GM06990 (cell line): ENCODE results near the gene CCBE1.

ENCODE experiments used
- DNase-seq: peaks from one replicate; pipeline ENCODE4 v3.0.0-alpha.2; 2011; ENCODE audit not compliant: insufficient read length; ENCODE audit errors: extremely low read depth
- H3K27me3 ChIP-seq: replicated peaks from 2 replicates; pipeline ENCODE4 v1.6.0; 2011; ENCODE audit warnings: low read length; ENCODE audit not compliant: control insufficient read depth, insufficient read depth
- H3K36me3 ChIP-seq: 2 replicates; pipeline ENCODE4 v1.5.1; 2011; ENCODE audit warnings: low read length; ENCODE audit not compliant: control insufficient read depth, insufficient read depth
- H3K4me3 ChIP-seq: replicated peaks from 2 replicates; pipeline ENCODE4 v1.5.1; 2011; ENCODE audit warnings: low read depth, mild to moderate bottlenecking, control low read depth, low read length
- CTCF ChIP-seq: IDR thresholded peaks from 2 replicates; pipeline ENCODE4 v1.5.1; 2011; ENCODE audit warnings: low read length, control low read depth, mild to moderate bottlenecking, inconsistent platforms; ENCODE audit not compliant: insufficient read depth, poor library complexity, severe bottlenecking

CCBE1 gene

GRCh38 chr18:59646963-59647307 is 50.3 kb downstream of the CCBE1 start:
- peaks cover 1% of the 10 kb centered on the region for H3K27me3 ChIP-seq
- H3K36me3 ChIP-seq: no peaks in the 10 kb centered on the region
- no peak for DNase-seq
- TF ChIP-seq CTCF: no peak
- no peak overlapping the region for H3K4me3 ChIP-seq

GRCh38 chr18:59646228-59646962 is 50.8 kb downstream of the CCBE1 start:
- no peak for DNase-seq
- Histone ChIP-seq H3K27me3 (peaks cover 1% of the 10 kb centered on the region), H3K36me3 (no peaks in the 10 kb centered on the region), H3K4me3 (no peak overlapping the region)
- TF ChIP-seq CTCF: peak; percentile 42

- peaks cover 1% of the 10 kb centered on the region for H3K27me3 ChIP-seq
- TF ChIP-seq CTCF: no peak
- no peaks in the 10 kb centered on the region for H3K36me3 ChIP-seq
- DNase-seq: no peak
- H3K4me3 ChIP-seq: no peak overlapping the region
These were observed 53.5 kb downstream of the CCBE1 start for GRCh38 chr18:59643740-59644139.

GRCh38 chr18:59640721-59641120 is 56.5 kb downstream of the CCBE1 start:
- no peak for DNase-seq
- H3K36me3 ChIP-seq: no peaks in the 10 kb centered on the region
- TF ChIP-seq CTCF: no peak
- H3K27me3 ChIP-seq: no peaks in the 10 kb centered on the region; the same call in 1 of the 2 replicates
- no peak overlapping the region for H3K4me3 ChIP-seq

GRCh38 chr18:59639821-59640220 is 57.4 kb downstream of the CCBE1 start:
- DNase-seq: no peak
- TF ChIP-seq CTCF: no peak
- no peaks in the 10 kb centered on the region; the same call in 1 of the 2 replicates for H3K27me3 ChIP-seq
- H3K4me3 ChIP-seq: no peak overlapping the region
- no peaks in the 10 kb centered on the region for H3K36me3 ChIP-seq

GRCh38 chr18:59639136-59639535 is 58.1 kb downstream of the CCBE1 start:
- no peak for DNase-seq
- Histone ChIP-seq H3K4me3 (no peak overlapping the region), H3K36me3 (no peaks in the 10 kb centered on the region), H3K27me3 (no peaks in the 10 kb centered on the region; the same call in 1 of the 2 replicates)
- TF ChIP-seq CTCF: no peak
